Dedifferentiated amniotic fluid mesenchymal stem cell (primary cell): Measurements from ENCODE around the gene SRPK2.

ENCODE experiments used
- DNase-seq: peaks from one replicate; pipeline ENCODE4 v3.0.0-alpha.2; 2016; ENCODE audit errors: extremely low spot score

Gene SRPK2

GRCh38 chr7:105136221-105136620, 252.5 kb downstream of the SRPK2 start:
- no peak for DNase-seq

- no peak for DNase-seq
Measured at GRCh38 chr7:105133986-105134655, 254.6 kb downstream of the SRPK2 start.

GRCh38 chr7:105133358-105133757, 255.4 kb downstream of the SRPK2 start:
- no peak for DNase-seq

GRCh38 chr7:105132835-105133234, 255.9 kb downstream of the SRPK2 start:
- no peak for DNase-seq

GRCh38 chr7:105132335-105132734, 256.4 kb downstream of the SRPK2 start:
- no peak for DNase-seq

GRCh38 chr7:105131890-105132289, 256.8 kb downstream of the SRPK2 start:
- DNase-seq = no peak

GRCh38 chr7:105131033-105131656, 257.6 kb downstream of the SRPK2 start:
- DNase-seq = no peak

GRCh38 chr7:105130580-105130979, 258.1 kb downstream of the SRPK2 start:
- no peak for DNase-seq

- DNase-seq = no peak
Measured at GRCh38 chr7:105130048-105130447, 258.7 kb downstream of the SRPK2 start.

GRCh38 chr7:105127179-105127578, 261.5 kb downstream of the SRPK2 start:
- DNase-seq = no peak

- DNase-seq = no peak
Measured at GRCh38 chr7:105126436-105126975, 262.2 kb downstream of the SRPK2 start.

- DNase-seq = no peak
Measured at GRCh38 chr7:105125745-105126144, 263.0 kb downstream of the SRPK2 start.

GRCh38 chr7:105122619-105123018, 266.1 kb downstream of the SRPK2 start:
- no peak for DNase-seq

- DNase-seq = no peak
Measured at GRCh38 chr7:105118612-105119600, 269.8 kb downstream of the SRPK2 start.

- DNase-seq = no peak
Measured at GRCh38 chr7:105112440-105113418, 276.0 kb downstream of the SRPK2 start.

- DNase-seq = no peak
Measured at GRCh38 chr7:105107458-105107857, 281.3 kb downstream of the SRPK2 start.

- DNase-seq = no peak
Measured at GRCh38 chr7:105106473-105106872, 282.2 kb downstream of the SRPK2 start.

GRCh38 chr7:105105579-105105978, 283.1 kb downstream of the SRPK2 start:
- no peak for DNase-seq

- no peak for DNase-seq
Measured at GRCh38 chr7:105102557-105103352, 286.0 kb downstream of the SRPK2 start.

- DNase-seq = no peak
Measured at GRCh38 chr7:105101864-105102263, 286.9 kb downstream of the SRPK2 start.
